Mucosa of descending colon (tissue), 3 donors: ENCODE results near the gene PRKG1. TPM values are rescaled to one million over a fixed set of nuclear protein-coding genes. Genes with fewer than 3 reads are reported as not detected.

Source experiments
- ATAC-seq: fragments of 200-7000 bp; cut with Tn5 transposase; one replicate; pipeline ENCODE4 v1.9.1; 2020; ENCODE audit warnings: mild to moderate bottlenecking, moderate library complexity
- DNase-seq, 3 donors: peaks; one replicate each; pipeline ENCODE4 v3.0.0-alpha.2; 2020
- H3K36me3 ChIP-seq: fragments of 200-600 bp; one replicate; pipeline ENCODE4 v1.8.0; 2021; ENCODE audit warnings: low read depth, mild to moderate bottlenecking
- H3K4me1 ChIP-seq: fragments of 200-600 bp; one replicate; pipeline ENCODE4 v1.8.0; 2021; ENCODE audit warnings: low read depth, mild to moderate bottlenecking
- H3K4me3 ChIP-seq: fragments of 200-600 bp; one replicate; pipeline ENCODE4 v1.8.0; 2021; ENCODE audit warnings: mild to moderate bottlenecking
- H3K9me3 ChIP-seq: fragments of 200-600 bp; one replicate; pipeline ENCODE4 v1.8.0; 2021; ENCODE audit warnings: mild to moderate bottlenecking
- CTCF ChIP-seq: fragments of 200-600 bp; IDR thresholded peaks from one replicate; pipeline ENCODE4 v1.8.0; 2022; ENCODE audit warnings: antibody characterized with exemption, mild to moderate bottlenecking
- intact Hi-C, 2 donors: fragments of 100-400 bp; cut with DNase I in 1 of 2; cut with micrococcal nuclease in 1 of 2; formaldehyde crosslinking; loops; one replicate each; pipeline versions ENCODE4 v1.11.0 to v1.11.1; 2022; cut with DNase I, micrococcal nuclease
- total RNA-seq, 3 donors: library from RNA; stranded (reverse); fragmentation: NEBNext Ultra II Directional in 2 of 3; extraction: Animal tissue kit (Norgen Biotek cat#: 25700) in 2 of 3; gene quantifications; one replicate each; pipeline versions ENCODE4 v1.2.1 to v1.2.4, GENCODE V29; 2021 to 2023
- donor health status: DM: no; HTN: no; CAD: no; lungs with moderate emphysema.
- donor health status: DM: no; HTN: no; CAD: no.
- donor health status: DM: no; HTN: yes; CAD: no.

PRKG1 gene
- total RNA-seq, 3 donors from 2014 or later: 17.1 to 55.6 (median 21.1) TPM

- intact Hi-C loops: no loop called here
- Histone ChIP-seq H3K4me1 (no peaks in the 10 kb centered on the region), H3K9me3 (no peaks in the 10 kb centered on the region), H3K4me3 (no peak overlapping the region), H3K36me3 (no peaks in the 10 kb centered on the region)
- DNase-seq (no peak), ATAC-seq (no peak)
- no peak for TF ChIP-seq CTCF
These were observed 829.4 kb downstream of the PRKG1 start for GRCh38 chr10:51903675-51904074.

DNA sequence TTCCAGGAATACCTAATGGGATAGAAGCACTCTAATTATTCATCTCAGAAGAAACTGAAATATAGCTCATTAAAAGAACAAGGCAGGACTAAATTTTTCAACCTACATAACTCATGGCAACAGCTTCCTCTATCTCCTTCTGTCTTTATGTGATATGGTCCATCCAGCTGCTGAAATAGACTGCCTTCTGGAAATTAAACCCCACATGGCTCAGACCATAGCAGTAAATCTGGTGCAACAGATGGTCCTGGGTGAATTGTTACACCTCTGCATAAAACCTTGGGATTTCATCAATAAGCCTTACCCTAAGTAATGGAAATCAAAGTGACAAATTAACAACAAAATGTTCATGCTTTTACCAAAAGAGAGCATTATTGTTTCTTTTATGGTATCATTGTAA lies 830.7 kb downstream of the PRKG1 start:
- TF ChIP-seq CTCF: no peak
- ATAC-seq (no peak), DNase-seq (no peak)
- intact Hi-C loops: no loop called here
- no peaks in the 10 kb centered on the region for H3K36me3 ChIP-seq
- no peaks in the 10 kb centered on the region for H3K9me3 ChIP-seq
- no peak overlapping the region for H3K4me3 ChIP-seq
- H3K4me1 ChIP-seq: no peaks in the 10 kb centered on the region

DNA sequence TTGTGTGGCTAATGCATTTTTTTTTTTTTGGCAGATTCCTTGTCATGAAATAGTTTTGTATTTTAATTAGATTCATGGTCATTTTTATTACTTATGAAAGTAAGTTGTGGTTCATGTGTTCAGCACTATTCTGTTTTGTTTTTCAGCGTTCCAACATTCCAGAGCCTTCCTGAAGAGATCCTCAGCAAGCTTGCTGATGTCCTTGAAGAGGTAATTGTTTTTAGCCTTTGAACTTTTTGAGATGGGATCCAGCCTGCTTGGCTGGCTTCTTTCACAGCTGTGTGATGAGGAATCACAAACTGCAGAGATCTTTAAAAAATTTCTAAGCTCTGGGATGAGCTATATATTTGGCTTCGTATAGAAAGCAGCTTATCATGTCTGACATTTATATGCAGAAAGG lies 833.1 kb downstream of the PRKG1 start:
- Histone ChIP-seq H3K9me3 (no peaks in the 10 kb centered on the region), H3K4me1 (peaks cover 6% of the 10 kb centered on the region), H3K4me3 (no peak overlapping the region), H3K36me3 (no peaks in the 10 kb centered on the region)
- ATAC-seq: no peak
- intact Hi-C loops: no loop called here
- DNase-seq: no peak
- no peak for TF ChIP-seq CTCF

DNA sequence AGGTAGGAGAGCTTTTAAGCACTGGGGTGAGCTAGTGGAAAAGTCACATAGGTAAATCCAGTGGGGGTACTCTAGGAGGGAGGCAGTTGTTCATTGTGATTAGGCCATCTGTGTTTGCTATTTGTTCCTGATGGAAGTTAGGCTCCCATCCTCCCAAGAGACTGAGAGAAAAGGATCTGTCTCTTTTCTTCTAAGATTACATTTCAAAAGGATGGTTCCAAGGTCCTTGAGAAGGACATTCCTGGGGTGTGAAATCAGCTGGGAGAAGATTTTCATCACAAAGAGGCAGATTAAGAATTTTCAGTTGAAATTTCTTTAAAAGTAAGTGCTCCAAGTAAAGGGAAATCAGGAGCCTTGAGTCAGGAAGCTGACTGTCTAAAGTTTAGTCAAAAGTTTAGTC lies 835.9 kb downstream of the PRKG1 start:
- peaks cover 6% of the 10 kb centered on the region for H3K4me1 ChIP-seq

GRCh38 chr10:51910596-51910995 lies 836.3 kb downstream of the PRKG1 start:
- Histone ChIP-seq H3K4me1 (peaks cover 6% of the 10 kb centered on the region), H3K4me3 (no peak overlapping the region), H3K9me3 (no peaks in the 10 kb centered on the region), H3K36me3 (no peaks in the 10 kb centered on the region)
- DNase-seq (no peak), ATAC-seq (no peak)
- no peak for TF ChIP-seq CTCF
- intact Hi-C loops: no loop called here

More for the DNA sequence above, 835.9 kb downstream of the PRKG1 start:
- Histone ChIP-seq H3K4me3 (no peak overlapping the region), H3K9me3 (no peaks in the 10 kb centered on the region), H3K36me3 (no peaks in the 10 kb centered on the region)
- TF ChIP-seq CTCF: no peak
- intact Hi-C loops: no loop called here
- DNase-seq (no peak), ATAC-seq (no peak)

GRCh38 chr10:51911723-51912122 lies 837.4 kb downstream of the PRKG1 start:
- peak; percentile 26 for ATAC-seq
- intact Hi-C loops: no loop called here
- Histone ChIP-seq H3K36me3 (no peaks in the 10 kb centered on the region), H3K4me3 (no peak overlapping the region), H3K9me3 (no peaks in the 10 kb centered on the region), H3K4me1 (peaks cover 6% of the 10 kb centered on the region)
- no peak for DNase-seq
- no peak for TF ChIP-seq CTCF
